Ramos (cell line): ENCODE measurements around the gene PACS2.

Experiments used
- in situ Hi-C: fragments of 300-500 bp; cut with MboI; formaldehyde crosslinking; loops from one replicate; pipeline ENCODE4 v1.14.3; 2022; ENCODE audit warnings: low sequenced_read_pairs; ENCODE audit not compliant: unreplicated experiment

The PACS2 gene

GRCh38 chr14:105380756-105381155 lies 66.2 kb downstream of the PACS2 start:
- in situ Hi-C loops: no loop called here

- in situ Hi-C loops: no loop called here
Observed at GRCh38 chr14:105381446-105382342, 67.1 kb downstream of the PACS2 start.

DNA sequence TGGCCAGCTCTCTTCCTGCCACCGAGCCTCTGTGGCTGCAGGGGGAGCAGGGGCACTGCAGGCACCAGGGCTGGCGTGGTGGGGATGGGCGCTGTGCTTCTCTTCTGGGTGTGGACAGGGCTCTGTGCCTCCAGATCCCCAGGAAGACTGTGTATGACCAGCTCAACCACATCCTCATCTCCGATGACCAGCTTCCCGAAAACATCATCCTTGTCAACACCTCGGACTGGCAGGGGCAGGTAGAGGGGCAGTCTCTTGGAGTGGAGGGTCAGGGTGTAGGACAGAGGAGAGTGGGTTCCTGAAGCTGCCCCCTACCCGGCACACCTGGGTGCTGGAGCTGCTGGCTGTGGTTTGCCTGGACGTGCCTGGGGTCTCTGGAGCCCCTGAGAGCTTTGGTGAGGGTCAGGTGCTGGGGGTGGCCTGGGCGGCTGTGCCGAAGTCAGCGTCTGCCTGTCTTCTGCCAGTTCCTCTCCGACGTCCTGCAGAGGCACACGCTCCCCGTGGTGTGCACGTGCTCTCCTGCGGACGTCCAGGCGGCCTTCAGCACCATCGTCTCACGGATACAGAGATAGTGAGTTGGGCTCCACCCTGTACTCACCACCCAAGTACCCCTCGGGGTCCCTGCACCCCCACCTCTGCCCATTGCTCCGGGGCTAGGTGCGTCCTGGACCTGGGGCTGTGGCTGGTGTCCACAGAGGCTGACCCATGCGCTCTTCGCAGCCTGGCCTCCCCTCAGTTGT lies 68.0 kb downstream of the PACS2 start:
- in situ Hi-C loops: no loop called here

DNA sequence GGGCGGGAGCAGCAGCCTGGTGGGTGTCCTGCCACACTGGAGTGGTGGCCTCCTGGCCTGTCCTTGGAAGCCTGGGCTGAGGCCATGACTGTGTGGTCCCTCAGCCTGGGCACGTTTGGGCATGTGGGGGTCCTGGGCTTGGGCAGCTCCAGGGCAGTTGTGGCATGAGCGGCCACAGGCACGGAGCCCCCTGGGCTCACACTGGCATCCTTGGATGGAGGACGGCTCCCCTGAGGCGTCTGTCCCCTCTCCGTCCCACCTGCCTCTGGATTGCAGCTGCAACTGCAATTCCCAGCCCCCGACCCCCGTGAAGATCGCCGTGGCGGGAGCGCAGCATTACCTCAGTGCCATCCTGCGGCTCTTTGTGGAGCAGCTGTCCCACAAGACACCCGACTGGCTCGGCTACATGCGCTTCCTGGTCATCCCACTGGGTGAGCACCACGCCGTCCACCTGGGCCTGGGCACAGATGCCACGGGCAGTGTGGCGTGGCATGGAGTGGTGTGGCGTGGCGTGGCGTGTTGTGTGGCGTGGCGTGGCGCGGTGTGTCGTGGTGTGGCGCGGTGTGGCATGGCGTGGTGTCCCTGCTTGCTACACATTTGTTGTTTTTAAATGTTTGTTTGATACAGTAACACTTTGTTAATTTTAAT lies 68.7 kb downstream of the PACS2 start:
- in situ Hi-C loops: no loop called here

DNA sequence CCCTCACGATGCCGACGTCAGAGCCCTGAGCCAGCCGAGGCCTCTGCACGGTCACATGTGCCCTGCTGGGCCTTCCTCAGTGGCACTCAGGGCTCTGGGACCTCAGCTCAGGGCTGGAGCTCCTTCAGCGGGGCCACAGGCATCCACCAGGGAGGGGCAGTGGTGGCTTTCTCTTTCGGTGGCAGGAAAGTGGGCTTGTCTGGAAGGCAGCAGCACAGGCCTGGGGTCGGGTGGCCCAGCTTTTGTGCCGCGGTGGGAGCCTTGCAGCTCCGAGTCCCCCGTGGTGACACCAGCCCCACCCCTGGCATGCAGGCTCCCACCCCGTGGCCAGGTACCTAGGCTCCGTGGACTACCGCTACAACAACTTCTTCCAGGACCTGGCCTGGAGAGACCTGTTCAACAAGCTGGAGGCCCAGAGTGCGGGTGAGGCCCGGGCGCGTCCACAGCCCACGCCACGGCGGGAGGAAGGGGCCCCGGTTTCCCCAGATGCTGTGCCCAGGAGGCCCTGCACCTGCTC lies 69.6 kb downstream of the PACS2 start:
- in situ Hi-C loops: no loop called here

DNA sequence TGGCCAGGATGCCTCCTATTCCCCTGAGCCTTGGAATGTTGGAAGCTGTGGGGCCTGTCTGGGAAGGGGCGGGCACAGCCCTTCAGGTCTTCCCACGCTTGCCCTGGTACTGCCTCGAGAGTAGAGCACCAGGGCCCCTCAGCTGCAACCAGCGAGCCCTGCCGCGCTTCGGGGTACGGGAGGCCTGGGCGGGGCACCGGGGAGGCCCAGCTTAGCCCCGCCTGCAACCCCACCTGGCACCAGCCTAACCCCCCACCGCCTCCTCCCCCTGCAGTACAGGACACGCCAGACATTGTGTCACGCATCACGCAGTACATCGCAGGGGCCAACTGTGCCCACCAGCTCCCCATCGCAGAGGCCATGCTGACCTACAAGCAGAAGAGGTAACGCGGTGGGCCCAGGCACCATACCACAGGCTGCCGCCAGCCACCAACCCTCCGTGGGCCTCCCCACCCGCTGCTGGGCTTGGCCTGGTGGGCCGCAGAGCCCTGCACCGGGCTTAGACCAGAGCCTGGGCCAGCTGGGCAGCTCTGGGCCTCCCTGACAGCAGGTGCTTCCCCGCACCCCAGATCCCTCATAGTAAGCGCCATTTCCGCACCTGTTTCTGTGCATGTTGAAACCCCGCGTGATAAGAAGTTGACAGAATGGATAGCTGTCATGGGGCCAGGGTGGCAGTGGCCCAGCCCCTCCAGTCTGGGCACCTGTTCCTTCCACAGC lies 70.2 kb downstream of the PACS2 start:
- in situ Hi-C loops: no loop called here

- in situ Hi-C loops: no loop called here
Observed at GRCh38 chr14:105385322-105385637, 70.7 kb downstream of the PACS2 start.

DNA sequence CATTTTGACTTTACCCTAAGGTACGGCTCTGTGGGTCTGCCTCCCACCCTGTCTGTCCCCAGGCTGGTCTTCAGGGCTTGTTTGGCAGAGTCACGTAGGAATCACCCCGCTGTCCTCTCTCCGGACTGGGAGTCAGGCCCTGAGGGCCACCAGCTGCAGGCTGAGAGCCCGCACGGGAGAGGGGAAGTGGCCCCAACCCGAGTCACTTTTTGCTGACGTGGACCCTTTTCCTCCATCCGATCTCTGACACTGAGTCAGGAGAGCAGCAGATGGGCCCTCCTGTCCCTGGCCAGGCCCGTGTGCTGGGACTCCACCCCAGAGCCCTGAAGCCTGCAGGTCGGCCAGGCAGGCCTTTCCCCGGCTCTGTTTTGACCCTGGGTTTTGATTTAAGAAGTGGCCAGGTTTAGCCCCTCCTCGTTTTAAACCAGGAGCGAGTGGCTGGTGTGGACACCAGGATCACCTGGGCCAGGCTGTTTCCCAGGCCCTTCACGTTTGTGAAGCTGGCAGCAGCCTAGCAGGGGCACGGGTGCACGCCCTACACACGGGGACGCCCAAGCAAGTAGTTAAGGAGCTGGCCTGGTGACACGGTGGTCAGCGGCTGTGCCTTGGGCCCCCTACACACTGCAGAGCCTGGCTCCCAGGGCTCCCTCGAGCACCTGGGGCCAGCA lies 71.3 kb downstream of the PACS2 start:
- in situ Hi-C loops: no loop called here

- in situ Hi-C loops: no loop called here
Observed at GRCh38 chr14:105386581-105387529, 72.3 kb downstream of the PACS2 start.

GRCh38 chr14:105387530-105387922 lies 73.0 kb downstream of the PACS2 start:
- in situ Hi-C loops: no loop called here

GRCh38 chr14:105388110-105388951 lies 73.8 kb downstream of the PACS2 start:
- in situ Hi-C loops: no loop called here

DNA sequence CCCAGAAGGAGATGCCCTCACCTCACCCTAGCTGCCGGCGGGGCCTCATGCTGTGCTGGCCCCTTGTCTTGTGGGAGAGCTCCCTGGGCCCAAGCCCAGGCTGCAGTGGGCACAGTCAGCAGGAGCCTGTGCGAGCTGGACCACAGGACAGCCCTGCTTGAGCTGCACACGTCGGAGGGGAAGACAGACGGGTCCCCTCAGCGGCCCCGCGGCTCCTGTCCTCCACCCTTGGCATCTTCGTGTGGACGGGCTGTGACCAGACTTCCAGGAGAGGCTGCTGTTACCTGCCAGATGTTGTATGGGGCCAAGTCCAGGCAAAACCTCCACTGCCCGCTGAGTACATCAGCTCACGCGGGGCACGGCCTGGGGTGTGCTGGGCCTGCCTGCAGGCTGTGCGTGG lies 74.4 kb downstream of the PACS2 start:
- in situ Hi-C loops: no loop called here

DNA sequence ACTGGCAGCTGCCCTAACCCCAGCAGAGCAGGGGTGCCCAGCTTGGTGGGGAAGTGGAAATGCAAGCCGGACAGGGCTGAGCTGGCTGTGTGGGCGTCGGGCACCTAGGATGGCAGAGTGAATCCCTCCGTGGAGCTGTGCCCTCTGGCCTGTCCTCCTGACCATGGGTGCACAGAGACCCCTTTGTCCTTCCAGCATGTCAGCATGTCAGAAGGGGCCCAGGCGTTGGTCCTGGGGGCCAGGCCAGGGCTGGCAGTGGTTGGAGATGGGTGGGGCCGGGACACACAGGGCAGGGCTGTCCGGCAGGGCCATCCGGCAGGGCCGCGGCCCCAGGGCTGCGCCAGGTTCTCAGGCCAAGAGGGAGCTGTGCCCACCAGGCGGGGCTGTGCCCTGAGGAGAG lies 75.0 kb downstream of the PACS2 start:
- in situ Hi-C loops: no loop called here

DNA sequence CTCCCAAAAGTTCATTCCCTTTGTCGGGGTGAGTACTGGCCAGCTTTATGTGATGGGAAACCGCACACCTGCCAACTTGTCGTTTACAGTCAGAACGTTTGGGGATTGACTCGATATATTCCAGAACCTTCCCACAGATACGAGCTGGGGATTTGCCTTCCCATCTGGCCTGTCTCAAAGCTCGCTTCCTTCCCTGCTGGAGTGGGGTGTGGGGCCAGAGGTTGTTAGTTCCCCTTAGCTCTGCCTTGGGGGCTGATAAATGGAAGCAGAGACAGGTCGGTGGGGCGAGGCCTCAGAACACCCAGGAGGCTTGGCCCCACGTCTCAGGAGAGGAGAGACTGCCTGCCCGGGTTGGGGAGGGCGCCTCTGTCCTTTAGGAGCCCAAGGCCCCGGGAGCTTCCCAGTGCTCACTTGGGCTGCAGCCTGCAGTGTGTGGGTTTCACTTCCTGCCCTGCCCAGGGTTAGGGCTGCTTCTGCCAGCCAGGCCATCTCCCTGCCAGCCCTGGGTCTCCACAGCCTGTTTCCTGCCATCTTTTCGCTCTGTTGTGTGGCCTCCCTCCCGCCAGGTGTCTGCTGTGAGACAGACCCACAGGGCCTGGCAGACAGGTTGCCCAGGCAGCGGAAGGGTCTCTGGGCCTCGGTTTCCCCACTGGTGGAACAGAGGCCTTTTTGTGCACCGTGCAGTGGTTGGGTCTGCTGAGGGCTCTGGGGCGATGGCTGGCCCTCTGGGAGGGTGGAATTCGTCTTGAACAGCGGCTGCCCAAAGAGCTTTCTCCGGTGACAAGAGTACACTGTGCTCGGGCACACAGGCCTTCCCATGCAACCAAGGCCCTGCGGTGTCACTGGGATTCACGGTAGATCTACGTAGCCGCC lies 75.7 kb downstream of the PACS2 start:
- in situ Hi-C loops: no loop called here

DNA sequence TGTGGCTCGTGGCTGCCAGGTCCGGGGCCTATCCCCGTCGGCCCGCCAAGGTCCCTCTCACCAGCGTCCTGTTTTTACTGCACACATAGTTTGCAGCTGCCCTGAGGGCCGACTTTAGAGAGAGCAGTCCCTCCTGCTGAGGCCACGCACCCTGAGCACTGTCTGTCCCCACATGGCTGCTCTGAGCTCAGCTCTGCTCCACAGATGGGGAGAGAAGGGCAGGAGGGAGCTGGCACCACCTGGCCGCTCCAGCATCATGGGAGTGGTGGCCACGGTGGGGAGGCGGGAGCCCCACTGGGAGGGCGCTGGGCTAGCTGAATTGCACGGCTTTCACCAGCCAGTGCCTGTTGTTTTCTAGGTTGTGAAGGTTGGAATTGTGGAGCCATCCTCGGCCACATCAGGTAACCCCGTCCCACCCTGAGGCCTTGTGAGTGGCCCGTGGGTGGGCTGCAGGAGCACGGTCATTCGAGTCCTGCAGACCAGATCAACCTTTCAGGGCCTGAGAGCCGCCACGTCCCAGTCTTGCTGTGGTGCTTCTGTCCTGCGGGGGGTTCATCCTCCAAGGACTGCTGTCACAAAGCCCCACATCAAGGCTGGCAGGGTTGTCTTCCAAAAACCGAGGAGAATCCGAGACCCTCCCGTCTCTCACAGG lies 76.4 kb downstream of the PACS2 start:
- in situ Hi-C loops: no loop called here

DNA sequence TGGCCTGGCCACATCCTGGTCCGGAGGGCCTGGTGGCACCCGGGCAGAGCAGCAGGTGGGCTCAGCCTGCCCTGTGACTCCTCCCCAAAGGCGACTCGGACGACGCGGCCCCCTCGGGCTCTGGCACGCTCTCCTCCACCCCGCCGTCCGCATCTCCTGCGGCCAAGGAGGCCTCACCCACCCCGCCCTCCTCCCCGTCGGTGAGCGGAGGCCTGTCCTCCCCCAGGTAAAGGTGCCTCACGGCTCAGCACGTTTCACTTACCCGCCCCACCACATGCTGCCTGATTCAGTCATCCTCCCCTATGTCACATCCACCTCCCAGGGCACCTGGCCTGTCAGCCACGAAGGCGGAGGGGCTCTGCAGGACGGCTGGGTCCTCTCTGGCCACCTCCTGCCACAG lies 77.0 kb downstream of the PACS2 start:
- in situ Hi-C loops: no loop called here
